COLO668 (cell line): ENCODE data around the gene ANKRD9.

Experiments used
- DNase-seq: peaks from one replicate; lab custom pipeline; 2025; ENCODE audit not compliant: unreplicated experiment; lab: John Stamatoyannopoulos, UW

The ANKRD9 gene

DNA sequence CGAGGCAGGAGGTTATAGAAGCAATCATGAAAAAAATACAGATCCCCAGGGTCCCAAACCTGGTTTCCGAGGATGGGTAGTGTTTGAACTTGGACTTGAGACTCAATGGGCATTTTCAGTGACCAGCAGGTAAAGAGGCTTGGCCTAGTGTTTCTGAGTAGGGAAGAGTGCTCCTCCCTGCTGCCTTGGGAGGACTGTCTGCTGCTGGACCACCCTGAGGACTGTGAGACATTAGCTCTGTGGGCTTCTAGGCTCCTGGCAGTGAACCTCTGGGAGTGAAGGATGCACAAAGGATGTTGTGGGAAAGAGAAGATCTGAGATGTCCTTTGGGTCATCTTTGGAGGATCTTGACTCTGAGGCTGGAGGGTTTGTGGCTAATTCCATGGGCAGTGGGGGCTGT is 30.5 kb downstream of the ANKRD9 start:
- DNase-seq: no peak

DNA sequence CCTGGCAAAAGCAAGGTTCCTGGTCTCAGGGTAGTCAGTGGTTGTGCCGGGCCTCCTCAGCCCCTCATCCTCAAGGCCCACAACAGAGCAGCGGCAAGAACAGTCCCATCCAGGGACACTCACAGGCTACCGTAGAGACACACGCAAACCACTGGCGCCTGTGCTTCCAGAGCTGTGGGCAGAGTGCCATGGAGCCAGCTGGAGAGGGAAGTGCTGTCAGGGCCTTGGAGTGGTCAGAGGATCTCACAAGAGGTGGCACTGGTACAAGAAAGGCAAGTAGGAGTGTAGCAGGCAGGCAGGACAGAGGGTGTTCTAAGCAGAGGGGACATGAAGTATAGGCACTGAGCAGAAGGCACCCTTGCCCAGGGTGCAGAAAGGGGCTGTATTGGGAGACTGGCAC is 34.6 kb downstream of the ANKRD9 start:
- DNase-seq: no peak

DNA sequence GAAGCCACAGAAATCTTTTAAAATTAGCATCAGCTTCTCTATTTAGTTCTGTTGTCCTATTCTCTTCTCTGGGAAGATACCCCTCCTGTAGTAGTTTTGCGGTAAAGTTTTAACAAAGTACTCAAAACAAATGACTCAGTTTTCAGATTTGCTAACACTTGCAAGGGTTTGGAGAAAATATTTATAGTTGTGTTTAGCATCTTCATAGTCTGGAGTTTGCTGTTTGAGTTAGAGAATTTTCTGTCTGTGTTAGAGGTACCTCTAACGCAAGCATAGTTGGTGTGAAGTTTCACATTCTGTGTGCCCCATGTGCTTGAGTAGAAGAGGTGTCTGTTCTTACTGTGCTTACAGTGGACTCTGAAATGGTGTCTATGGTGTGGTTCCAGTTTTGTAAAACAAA is 36.0 kb downstream of the ANKRD9 start:
- DNase-seq: no peak

DNA sequence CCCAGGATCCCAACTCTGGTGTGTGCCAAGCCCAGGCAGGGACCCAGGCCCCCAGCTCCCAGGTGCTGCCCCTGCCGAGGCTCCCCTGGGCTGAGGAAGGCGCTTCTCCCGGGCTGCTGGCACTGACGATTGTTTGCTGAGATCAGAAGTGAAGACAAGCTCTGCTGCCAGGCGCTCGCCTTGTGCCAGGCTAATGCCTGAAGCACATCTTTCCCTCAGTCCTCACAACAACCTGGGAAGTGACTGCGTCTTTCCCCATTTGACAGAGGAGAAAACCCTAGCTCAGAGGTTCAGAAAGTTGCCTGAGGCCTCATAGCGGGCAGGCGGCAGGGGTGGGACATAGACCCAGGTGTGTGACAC is 36.8 kb downstream of the ANKRD9 start:
- no peak for DNase-seq

DNA sequence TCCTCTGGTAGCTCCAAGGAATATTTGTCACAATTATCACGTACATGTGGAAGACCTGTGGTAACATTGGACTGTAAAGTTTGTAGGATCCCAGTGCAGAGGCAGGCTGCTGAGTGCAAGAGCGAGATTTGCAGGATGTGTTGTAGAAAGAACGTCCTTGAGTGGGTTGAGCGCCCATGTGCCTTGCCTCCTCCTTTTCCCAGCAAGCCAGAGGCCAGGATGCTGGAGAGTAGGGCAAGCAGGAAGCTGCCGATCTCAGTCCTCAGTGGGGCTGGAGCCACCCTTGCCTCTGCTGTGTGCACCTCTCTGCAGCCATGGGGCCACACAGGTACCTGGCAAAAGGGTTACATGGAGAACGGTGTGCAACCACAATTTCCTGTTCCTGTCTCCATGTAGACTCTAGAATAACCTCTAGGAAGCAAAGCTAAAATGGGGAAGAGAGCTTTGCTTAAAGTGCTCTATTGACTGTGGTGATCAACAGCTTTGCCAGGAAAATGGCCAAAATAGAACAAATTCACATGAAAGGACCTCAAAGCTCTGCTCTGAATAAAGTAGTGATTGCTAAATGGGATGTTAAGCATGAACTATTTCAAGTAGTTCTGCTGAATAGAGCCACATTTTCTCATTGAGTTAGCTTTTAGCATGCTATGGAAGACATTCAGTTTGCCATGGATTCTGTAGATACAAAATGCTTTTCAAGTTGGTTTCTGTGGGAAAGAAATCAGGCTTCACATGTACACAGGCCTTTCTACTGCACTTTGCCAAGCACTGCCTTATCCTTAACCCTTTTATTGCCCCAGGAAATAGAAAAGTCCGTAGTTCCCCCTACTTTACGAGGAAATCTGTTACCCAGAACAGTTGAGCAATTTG is 37.4 kb downstream of the ANKRD9 start:
- no peak for DNase-seq

DNA sequence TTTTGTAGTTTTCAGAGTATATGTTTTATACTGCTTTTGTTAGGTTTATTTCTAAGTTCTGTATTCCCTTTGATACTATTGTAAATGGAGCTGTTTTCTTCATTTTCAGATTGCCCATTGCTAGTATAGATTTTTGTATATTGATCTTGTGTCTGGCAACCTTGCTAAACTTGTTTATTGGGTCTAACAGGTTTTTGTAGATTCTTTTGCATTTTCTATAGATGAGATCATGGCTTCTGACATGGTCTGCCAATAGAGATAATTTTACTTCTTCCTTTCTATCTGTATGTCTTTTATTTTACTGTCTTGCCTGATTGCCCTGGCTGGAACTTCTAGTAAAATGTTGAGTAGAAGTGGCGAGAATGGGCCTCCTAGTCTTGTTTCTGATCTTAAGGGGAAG is 40.3 kb downstream of the ANKRD9 start:
- DNase-seq: no peak

DNA sequence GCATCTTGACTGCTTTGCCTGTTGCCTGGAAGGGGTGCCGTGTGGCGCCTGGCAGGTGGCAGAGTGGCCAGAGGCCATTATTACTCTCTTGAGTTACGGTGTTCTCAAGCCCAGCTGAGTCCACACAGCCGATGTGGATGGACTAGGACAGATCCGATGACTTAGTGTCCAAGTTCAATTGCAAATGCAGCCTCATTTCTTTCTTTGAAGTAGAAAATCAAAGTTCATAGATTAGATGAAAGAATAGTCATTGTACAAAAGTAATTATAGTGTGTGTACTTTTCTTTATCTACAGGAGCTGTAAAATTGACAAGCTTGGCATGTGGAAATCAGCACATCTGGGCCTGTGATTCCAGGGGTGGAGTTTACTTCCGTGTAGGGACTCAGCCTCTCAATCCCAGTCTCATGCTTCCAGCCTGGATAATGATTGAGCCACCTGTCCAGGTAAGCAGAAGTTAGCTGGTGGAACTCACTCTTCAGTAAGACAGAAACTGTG is 44.7 kb downstream of the ANKRD9 start:
- peak; percentile 45 for DNase-seq

DNA sequence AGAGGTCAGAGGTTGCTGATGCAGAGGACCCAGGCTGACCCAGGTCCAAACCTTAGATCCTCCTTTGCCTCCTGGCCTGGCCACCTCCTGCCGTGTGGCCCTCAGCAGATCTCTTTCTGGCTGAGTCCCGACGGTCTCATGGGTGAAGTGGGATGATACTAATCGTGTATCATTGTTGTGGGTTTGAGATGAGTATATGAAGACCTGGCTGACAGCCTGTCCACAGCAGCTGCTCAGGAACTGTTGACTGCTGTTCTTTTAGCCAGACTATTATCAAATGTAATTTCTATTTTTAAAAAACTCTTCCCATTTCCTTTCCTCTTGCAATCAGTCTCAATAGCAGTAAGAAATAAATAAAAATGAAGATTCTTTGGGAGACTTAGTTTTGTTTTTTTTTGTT is 45.6 kb downstream of the ANKRD9 start:
- DNase-seq: no peak

DNA sequence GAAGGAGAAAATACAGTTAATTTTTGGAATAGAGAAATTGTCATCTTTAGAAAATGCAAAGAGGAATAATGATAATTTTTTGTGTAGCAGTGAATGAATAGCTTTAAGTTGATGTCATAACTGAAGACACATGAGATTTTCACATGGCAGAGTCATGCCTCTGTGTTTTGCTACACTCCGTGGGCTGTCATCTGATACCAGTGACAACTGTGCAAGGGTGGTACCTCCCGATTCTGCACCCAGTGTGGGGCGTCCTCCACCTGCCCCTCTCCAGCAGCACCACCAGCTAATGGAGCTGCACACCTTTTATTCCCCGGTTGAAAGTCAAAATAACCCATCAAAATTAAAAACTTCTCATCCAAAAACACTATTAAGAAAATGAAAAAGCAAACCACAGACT is 47.2 kb downstream of the ANKRD9 start:
- DNase-seq: no peak

DNA sequence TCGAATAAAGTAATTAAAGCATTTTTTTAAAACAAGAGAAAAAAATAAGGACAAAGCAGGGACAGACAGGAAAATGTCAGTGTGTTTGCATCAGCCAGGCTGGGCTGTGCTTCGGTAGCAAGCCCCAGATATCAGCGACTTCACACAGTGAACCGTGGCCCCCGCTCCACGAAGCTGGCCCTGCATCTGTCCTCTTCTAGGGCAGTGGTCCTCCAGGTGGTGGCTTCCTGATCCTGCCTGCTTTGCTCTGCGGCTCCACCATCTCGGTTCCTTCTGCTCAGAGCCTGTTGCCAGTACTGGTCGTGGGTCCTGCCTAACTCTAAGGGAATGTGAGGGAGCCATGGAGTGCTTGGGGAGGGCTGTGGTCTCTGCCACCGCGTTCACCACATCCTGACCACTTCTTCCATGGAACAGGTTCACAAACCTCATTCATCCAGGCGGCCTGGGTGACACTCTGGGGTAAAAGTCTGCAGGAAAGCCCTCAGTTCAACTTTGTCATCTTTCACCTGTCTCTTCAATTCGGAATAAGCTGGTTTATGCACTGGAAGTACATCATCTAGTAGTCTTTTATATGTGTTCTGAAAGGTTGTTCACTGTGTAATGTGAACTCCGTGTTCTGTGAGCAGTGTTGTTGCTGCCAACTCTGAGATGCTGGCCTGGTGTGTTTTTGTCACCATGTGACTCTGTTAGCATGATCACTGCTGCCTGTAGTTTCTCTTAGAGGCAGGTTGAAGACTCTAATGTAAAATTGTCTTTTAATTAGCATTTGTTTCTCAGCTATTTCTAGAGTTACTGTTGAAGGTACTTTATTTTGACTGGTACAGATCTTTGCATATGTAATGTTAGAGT is 47.9 kb downstream of the ANKRD9 start:
- DNase-seq: no peak

DNA sequence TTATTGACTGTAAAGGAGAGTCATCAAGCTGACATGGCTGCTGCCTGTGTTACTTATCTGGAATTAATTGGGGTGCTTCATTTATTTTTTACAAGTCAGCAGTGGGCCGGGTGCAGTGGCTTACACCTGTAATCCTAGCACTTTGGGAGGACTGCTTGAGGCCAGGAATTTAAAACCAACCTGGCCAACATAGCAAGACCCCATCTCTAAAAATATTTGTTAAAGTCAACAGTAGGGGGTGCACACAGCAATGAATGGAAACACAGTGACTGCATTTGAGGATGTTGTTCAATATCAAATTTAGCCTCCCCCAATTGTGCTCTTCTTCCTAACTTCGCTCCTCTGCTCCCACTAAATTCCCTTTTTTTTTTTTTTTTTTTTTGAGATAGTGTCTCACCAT is 52.1 kb downstream of the ANKRD9 start:
- DNase-seq: no peak

DNA sequence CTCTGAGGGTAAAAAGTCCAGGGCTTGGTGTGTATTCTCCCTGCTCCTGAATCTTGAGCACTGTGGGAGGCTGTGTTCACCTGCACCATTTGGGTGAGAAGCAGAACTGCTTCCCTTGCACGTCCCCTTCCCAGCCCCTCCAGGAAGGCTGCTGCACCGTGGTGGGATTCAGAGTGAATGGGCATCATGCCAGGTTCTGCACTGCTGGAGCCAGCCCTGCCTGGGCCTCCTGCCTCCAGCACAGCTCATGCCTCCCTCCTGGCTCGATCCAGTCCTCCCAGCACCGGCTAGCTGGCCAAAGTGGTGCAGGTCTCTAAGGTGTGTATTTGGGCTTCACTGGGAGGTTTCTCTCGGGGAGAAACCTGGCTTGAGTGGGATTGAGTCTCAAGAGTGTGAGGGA is 54.9 kb downstream of the ANKRD9 start:
- no peak for DNase-seq

DNA sequence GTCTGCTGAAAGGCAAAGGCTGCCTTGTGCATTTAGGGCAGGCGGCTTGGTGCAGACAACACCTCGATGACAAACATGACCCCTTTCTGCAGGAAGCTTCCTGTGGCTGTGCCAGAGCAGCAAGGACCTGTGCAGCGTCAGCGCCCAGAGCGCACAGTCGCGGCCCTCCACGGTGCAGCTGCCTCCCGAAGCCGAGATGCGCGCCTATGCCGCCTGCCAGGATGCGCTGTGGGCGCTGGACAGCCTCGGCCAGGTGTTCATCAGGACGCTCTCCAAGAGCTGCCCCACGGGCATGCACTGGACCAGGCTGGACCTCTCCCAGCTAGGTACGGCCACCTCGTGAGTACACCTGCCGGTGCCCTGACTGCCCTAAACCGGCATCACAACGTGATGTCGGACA is 57.3 kb downstream of the ANKRD9 start:
- DNase-seq: no peak
